Duodenal mucosa (tissue), 2 donors: ENCODE data around the gene TTLL4.
"Not testable (repeated sequence)": the region's sequence is repeated elsewhere in the genome, so short reads cannot be mapped to it uniquely, and the experiment has no call there.

Experiments
- H3K27ac ChIP-seq: one replicate; pipeline ENCODE4 v1.7.0; 2013; ENCODE audit warnings: low read depth, low read length
- H3K27me3 ChIP-seq, 2 donors: one replicate each; pipeline ENCODE4 v1.7.0; 2013; ENCODE audit warnings: low read length in 2 of 2, control low read depth in 1 of 2; ENCODE audit not compliant: insufficient read depth in 2 of 2, control insufficient read depth in 1 of 2
- H3K36me3 ChIP-seq, 2 donors: one replicate each; pipeline ENCODE4 v1.7.0; 2013; ENCODE audit warnings: low read length in 2 of 2, control low read depth in 1 of 2; ENCODE audit not compliant: insufficient read depth in 2 of 2, control insufficient read depth in 1 of 2
- H3K4me1 ChIP-seq, 2 donors: one replicate each; pipeline ENCODE4 v1.7.0; 2013; ENCODE audit warnings: low read length in 2 of 2, control low read depth in 1 of 2; ENCODE audit not compliant: insufficient read depth in 2 of 2, control insufficient read depth in 1 of 2
- H3K4me3 ChIP-seq, 2 donors: one replicate each; pipeline ENCODE4 v1.7.0; 2013; ENCODE audit warnings: low read length in 2 of 2, low read depth in 1 of 2
- H3K9ac ChIP-seq, 2 donors: one replicate each; pipeline ENCODE4 v1.7.0; 2013; ENCODE audit warnings: low read length in 2 of 2, low read depth in 1 of 2
- H3K9me3 ChIP-seq, 2 donors: one replicate each; pipeline ENCODE4 v1.7.0; 2013; ENCODE audit warnings: low read length in 2 of 2, control low read depth in 1 of 2; ENCODE audit not compliant: control insufficient read depth in 1 of 2

The TTLL4 gene

DNA sequence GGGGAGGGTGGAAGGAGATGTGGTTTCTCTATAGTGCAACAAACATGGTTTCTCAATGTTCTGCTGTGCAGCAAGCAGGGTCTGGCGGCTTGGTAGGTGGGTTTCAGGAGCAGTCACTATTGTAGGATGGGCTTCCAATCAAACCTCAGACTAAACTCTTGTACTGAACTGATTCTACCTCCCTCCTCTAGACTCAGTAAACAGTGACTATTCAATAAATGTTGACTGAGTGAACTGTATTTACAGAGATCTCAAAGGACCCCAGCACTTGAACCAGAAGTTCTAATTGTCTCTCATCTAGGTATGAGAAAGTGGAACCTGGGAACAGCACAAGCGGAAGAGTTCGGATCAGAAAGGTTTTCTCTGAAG, 44.5 kb downstream of the TTLL4 start:
- no peaks in the 10 kb centered on the region for H3K27me3 ChIP-seq
- no peak overlapping the region for H3K9ac ChIP-seq
- H3K4me3 ChIP-seq = no peak overlapping the region
- no peak overlapping the region for H3K27ac ChIP-seq
- H3K36me3 ChIP-seq = peaks cover 35 to 50% of the 10 kb centered on the region in 2 donors
- no peaks in the 10 kb centered on the region for H3K9me3 ChIP-seq
- no peaks in the 10 kb centered on the region for H3K4me1 ChIP-seq

- H3K27ac ChIP-seq = no peak overlapping the region
- no peak overlapping the region for H3K4me3 ChIP-seq
- H3K36me3 ChIP-seq = peaks cover 29 to 44% of the 10 kb centered on the region in 2 donors
- no peaks in the 10 kb centered on the region for H3K4me1 ChIP-seq
- no peaks in the 10 kb centered on the region for H3K27me3 ChIP-seq
- H3K9ac ChIP-seq = no peak overlapping the region
- H3K9me3 ChIP-seq = no peaks in the 10 kb centered on the region
Measured at GRCh38 chr2:218755567-218756404, 45.2 kb downstream of the TTLL4 start.

DNA sequence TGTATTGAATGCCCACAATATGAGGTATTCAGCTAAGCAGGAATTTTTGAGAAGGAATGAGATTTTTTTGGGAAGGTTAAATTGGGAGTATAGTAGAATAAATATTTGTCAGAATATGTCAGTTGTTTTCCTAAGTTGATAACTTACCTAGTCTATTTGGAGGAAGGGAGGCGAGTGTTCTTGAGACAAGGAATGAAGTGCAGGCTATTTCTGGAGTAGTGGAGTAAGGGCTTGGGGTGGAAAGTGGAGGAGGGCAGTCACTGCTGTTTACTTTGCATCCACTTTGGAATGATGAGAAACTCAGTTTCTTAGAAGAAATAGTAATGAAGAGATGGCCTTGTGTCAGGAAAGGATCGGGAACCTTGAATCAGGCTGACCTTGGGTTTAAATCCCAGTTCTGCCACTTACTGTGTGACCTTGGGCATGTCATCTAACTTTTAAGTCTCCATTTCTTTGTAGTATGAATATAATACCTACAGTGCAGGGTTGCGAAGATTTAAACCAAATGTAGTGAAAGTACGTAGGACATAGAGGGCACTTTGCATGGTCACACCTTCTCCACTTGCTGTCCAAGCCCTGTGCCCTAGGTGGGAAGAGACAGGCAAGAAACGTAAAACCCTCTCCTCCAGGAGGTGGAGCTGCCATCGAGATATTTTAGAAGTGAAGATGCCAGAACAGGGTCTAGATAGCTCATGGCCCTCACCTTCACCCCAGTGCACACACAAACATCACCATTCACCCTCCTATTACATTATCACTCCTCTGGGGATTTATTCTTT, 46.2 kb downstream of the TTLL4 start:
- peaks cover 26 to 35% of the 10 kb centered on the region in 2 donors for H3K36me3 ChIP-seq
- H3K27ac ChIP-seq = no peak overlapping the region
- H3K4me1 ChIP-seq = no peaks in the 10 kb centered on the region
- no peak overlapping the region for H3K9ac ChIP-seq
- no peak overlapping the region for H3K4me3 ChIP-seq
- no peaks in the 10 kb centered on the region for H3K27me3 ChIP-seq
- no peaks in the 10 kb centered on the region for H3K9me3 ChIP-seq

DNA sequence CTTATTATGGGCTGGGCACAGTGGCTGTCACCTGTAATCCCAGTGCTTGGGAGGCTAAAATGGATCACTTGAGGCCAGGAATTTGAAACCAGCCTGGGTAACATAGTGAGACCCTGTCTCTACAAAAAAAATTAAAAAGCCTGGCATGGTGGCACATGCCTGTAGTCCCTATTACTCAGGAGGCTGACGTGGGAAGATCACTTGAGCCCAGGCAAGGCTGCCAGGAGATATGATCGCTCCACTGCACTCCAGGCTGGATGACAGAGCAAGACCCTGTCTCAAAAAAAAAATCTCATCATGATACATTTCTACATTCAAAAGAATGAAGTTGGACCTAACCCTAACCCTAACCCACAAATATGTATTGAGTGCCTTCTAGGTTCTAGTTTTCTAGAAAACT, 51.2 kb downstream of the TTLL4 start:
- no peaks in the 10 kb centered on the region for H3K4me1 ChIP-seq
- no peaks in the 10 kb centered on the region for H3K9me3 ChIP-seq
- no peaks in the 10 kb centered on the region for H3K36me3 ChIP-seq
- H3K9ac ChIP-seq = no peak overlapping the region
- H3K27me3 ChIP-seq = no peaks in the 10 kb centered on the region
- no peak overlapping the region for H3K4me3 ChIP-seq
- H3K27ac ChIP-seq = no peak overlapping the region

- H3K27me3 ChIP-seq, H3K36me3 ChIP-seq, H3K4me1 ChIP-seq, H3K9me3 ChIP-seq, H3K27ac ChIP-seq, H3K9ac ChIP-seq, H3K4me3 ChIP-seq: not testable (repeated sequence)
Measured at GRCh38 chr2:218772759-218773158, 62.1 kb downstream of the TTLL4 start.

- Histone ChIP-seq H3K36me3 (no peaks in the 10 kb centered on the region), H3K27me3 (no peaks in the 10 kb centered on the region), H3K4me1 (no peaks in the 10 kb centered on the region), H3K9me3 (peaks cover 0 to 7% of the 10 kb centered on the region in 2 donors), H3K9ac (no peak overlapping the region), H3K27ac (no peak overlapping the region), H3K4me3 (no peak overlapping the region)
Measured at GRCh38 chr2:218773881-218774280, 63.2 kb downstream of the TTLL4 start.

GRCh38 chr2:218776488-218776887, 65.9 kb downstream of the TTLL4 start:
- peaks cover 13 to 14% of the 10 kb centered on the region in 2 donors for H3K4me1 ChIP-seq
- H3K9me3 ChIP-seq = peaks cover 0 to 7% of the 10 kb centered on the region in 2 donors
- no peak overlapping the region for H3K27ac ChIP-seq
- no peaks in the 10 kb centered on the region for H3K36me3 ChIP-seq
- no peaks in the 10 kb centered on the region for H3K27me3 ChIP-seq
- no peak overlapping the region for H3K9ac ChIP-seq
- no peak overlapping the region for H3K4me3 ChIP-seq

DNA sequence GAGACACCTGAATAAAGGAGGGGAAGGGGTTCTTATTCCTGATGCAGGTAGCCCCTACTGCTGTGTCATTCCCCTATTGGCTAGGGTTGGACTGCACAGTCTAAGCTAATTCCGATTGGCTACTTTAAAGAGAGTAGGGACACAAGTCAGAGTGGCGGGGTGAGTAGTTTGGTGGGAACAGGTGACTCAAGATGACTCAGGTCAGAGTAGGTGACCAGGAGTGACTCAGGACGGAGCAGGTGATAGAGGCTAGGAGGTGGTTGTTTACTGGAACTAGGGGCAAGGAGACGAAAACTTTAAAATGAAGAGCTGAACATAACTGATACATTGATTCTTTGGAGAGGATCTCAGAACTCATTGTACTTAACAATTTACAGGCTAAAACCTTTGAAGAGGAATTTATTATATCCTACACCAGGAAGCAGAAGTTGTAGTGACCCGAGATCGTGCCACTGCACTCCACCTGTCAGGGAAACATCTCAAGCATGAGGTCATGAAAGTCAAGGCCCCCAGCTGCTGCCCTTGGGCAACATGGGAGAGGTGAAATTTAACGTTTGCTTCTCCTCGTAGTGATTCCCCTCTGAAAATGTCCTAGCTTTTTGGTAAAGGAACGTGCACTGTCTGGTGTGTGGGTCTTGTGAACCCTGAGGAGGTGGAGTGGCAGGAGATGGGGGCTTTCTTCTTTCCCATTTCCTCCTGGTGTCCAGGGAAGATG, 66.8 kb downstream of the TTLL4 start:
- Histone ChIP-seq H3K9me3 (peaks cover 0 to 7% of the 10 kb centered on the region in 2 donors), H3K4me3 (no peak overlapping the region), H3K27me3 (no peaks in the 10 kb centered on the region), H3K9ac (no peak overlapping the region), H3K4me1 (peaks cover 13 to 15% of the 10 kb centered on the region in 2 donors), H3K36me3 (no peaks in the 10 kb centered on the region), H3K27ac (no peak overlapping the region)

GRCh38 chr2:218780046-218780445, 69.4 kb downstream of the TTLL4 start:
- Histone ChIP-seq H3K9me3 (peaks cover 0 to 7% of the 10 kb centered on the region in 2 donors), H3K36me3 (no peaks in the 10 kb centered on the region), H3K27ac (no peak overlapping the region), H3K4me3 (no peak overlapping the region), H3K9ac (no peak overlapping the region), H3K27me3 (no peaks in the 10 kb centered on the region), H3K4me1 (peaks cover 13 to 31% of the 10 kb centered on the region in 2 donors)
